GM12878 (cell line): ENCODE data around the gene CAPN10. TPM values are rescaled to one million over a fixed set of nuclear protein-coding genes. Genes with fewer than 3 reads are reported as not detected.

Experiments
- ATAC-seq: fragments of 200-7000 bp; cut with Tn5 transposase; 3 replicates; pipeline ENCODE4 v1.9.1; 2020; ENCODE audit warnings: mild to moderate bottlenecking, moderate library complexity
- BruUV-seq: library from RNA; stranded (reverse); fragments of 400-500 nt; replicated peaks from 2 replicates; lab custom pipeline; 2021; lab: Mats Ljungman, UMichigan
- CTCF ChIA-PET: fragments of 300-600 bp; sonication (Branson Sonifier 250); formaldehyde crosslinking; extraction: SDS; loops from one replicate; lab custom pipeline; 2021; ENCODE audit warnings: inconsistent platforms; lab: Yijun Ruan, JAX
- POLR2A ChIA-PET: fragments of 350-600 bp; formaldehyde crosslinking; extraction: SDS; loops from one replicate; lab custom pipeline; 2021; ENCODE audit warnings: inconsistent platforms; lab: Charles Lee
- RAD21 ChIA-PET: fragments of 300-600 bp; sonication (Branson Sonifier 250); formaldehyde crosslinking; loops from one replicate; lab custom pipeline; 2023; ENCODE audit warnings: antibody characterized with exemption; ENCODE audit not compliant: unreplicated experiment; lab: Charles Lee
- SMC1A ChIA-PET: fragments of 300-600 bp; sonication (Branson Sonifier 250); formaldehyde crosslinking; loops from one replicate; lab custom pipeline; 2023; ENCODE audit not compliant: unreplicated experiment, uncharacterized antibody; lab: Charles Lee
- DNase-seq: peaks from one replicate; pipeline ENCODE4 v3.0.0-alpha.2; 2011; ENCODE audit warnings: low read depth, low spot score
- FAIRE-seq: peaks from 3 replicates; lab custom pipeline; 2011; peaks lifted over from hg19 to GRCh38; lab: Jason Lieb, UNC
- H2AFZ ChIP-seq: 2 replicates; pipeline ENCODE4 v1.6.0; 2011; ENCODE audit warnings: low read depth, low read length, control low read depth; ENCODE audit not compliant: control insufficient read depth
- H3K27ac ChIP-seq: 2 replicates; pipeline ENCODE4 v1.5.1; 2011; ENCODE audit warnings: control low read depth; ENCODE audit not compliant: control insufficient read depth, insufficient read depth
- H3K27me3 ChIP-seq, 2 experiments: replicated peaks in 1 of 2; 2 replicates each; pipeline versions ENCODE4 v1.6.0 to v1.6.1; 2011; ENCODE audit warnings: low read length in 1 of 2; ENCODE audit not compliant: control insufficient read depth in 2 of 2, insufficient read depth in 2 of 2
- H3K36me3 ChIP-seq, 2 experiments: 2 replicates each; pipeline ENCODE4 v1.5.1; 2011; ENCODE audit warnings: low read length in 1 of 2; ENCODE audit not compliant: control insufficient read depth in 2 of 2, insufficient read depth in 2 of 2
- H3K4me1 ChIP-seq: 2 replicates; pipeline ENCODE4 v1.6.1; 2011; ENCODE audit warnings: mild to moderate bottlenecking, low read length, moderate library complexity, mixed read lengths; ENCODE audit not compliant: control insufficient read depth, insufficient read depth
- H3K4me2 ChIP-seq: 2 replicates; pipeline ENCODE4 v1.6.0; 2011; ENCODE audit warnings: control low read depth; ENCODE audit not compliant: control insufficient read depth, insufficient read depth
- H3K4me3 ChIP-seq: fragments of 200-600 bp; sonication (generic); 2 replicates; pipeline ENCODE4 v1.5.1; 2016
- H3K79me2 ChIP-seq: 2 replicates; pipeline ENCODE4 v1.6.0; 2011; ENCODE audit warnings: low read length; ENCODE audit not compliant: control insufficient read depth, insufficient read depth
- H3K9ac ChIP-seq: 2 replicates; pipeline ENCODE4 v1.8.0; 2011; ENCODE audit warnings: low read length, control low read depth, mixed read lengths; ENCODE audit not compliant: control insufficient read depth, insufficient read depth
- H3K9me3 ChIP-seq: replicated peaks from 3 replicates; pipeline ENCODE4 v1.5.1; 2011; ENCODE audit warnings: mild to moderate bottlenecking, low read length; ENCODE audit not compliant: control insufficient read depth, insufficient read depth
- H4K20me1 ChIP-seq: 2 replicates; pipeline ENCODE4 v1.6.0; 2011; ENCODE audit not compliant: control insufficient read depth, insufficient read depth
- BRCA1 ChIP-seq: IDR thresholded peaks from 2 replicates; pipeline ENCODE4 v1.6.1; 2011; ENCODE audit warnings: low read depth, low read length, improper control_type of control experiment
- EED ChIP-seq: sonication (generic); IDR thresholded peaks from 2 replicates; pipeline ENCODE4 v1.6.1; 2016; ENCODE audit warnings: antibody characterized with exemption, low read depth
- KLF5 ChIP-seq: fragments of 450-650 bp; IDR thresholded peaks from 2 replicates; pipeline ENCODE4 v1.6.1; 2014; ENCODE audit warnings: mild to moderate bottlenecking; ENCODE audit not compliant: partially characterized antibody
- MAX ChIP-seq: IDR thresholded peaks from 2 replicates; pipeline ENCODE4 v1.6.1; 2012; ENCODE audit warnings: low read depth, low read length, improper control_type of control experiment
- MTA3 ChIP-seq: IDR thresholded peaks from 2 replicates; pipeline ENCODE4 v1.6.1; 2012; ENCODE audit warnings: low read length, inconsistent platforms, borderline replicate concordance
- NFXL1 ChIP-seq: fragments of 450-650 bp; IDR thresholded peaks from 2 replicates; pipeline ENCODE4 v1.6.1; 2017; ENCODE audit warnings: antibody characterized with exemption, mild to moderate bottlenecking, borderline replicate concordance
- PML ChIP-seq: IDR thresholded peaks from 2 replicates; pipeline ENCODE4 v1.6.1; 2012; ENCODE audit warnings: low read length, inconsistent platforms
- SPI1 ChIP-seq: IDR thresholded peaks from 2 replicates; pipeline ENCODE4 v1.6.1; 2011; ENCODE audit warnings: low read depth, mild to moderate bottlenecking, low read length, moderate library complexity, borderline replicate concordance; ENCODE audit not compliant: insufficient read depth
- YBX1 ChIP-seq: fragments of 450-650 bp; IDR thresholded peaks from 2 replicates; pipeline ENCODE4 v1.6.1; 2016; ENCODE audit warnings: antibody characterized with exemption
- ZNF217 ChIP-seq: fragments of 450-650 bp; IDR thresholded peaks from 2 replicates; pipeline ENCODE4 v1.6.1; 2017; ENCODE audit warnings: antibody characterized with exemption, mild to moderate bottlenecking
- WGBS: methylation state at CpG from one replicate; pipeline ENCODE4 v1.1.6; 2016; ENCODE audit warnings: low lambda C conversion rate; ENCODE audit not compliant: insufficient replicate concordance, insufficient coverage; ENCODE audit errors: missing lambda C conversion rate; 5-methylcytosine and 5-hydroxymethylcytosine counted together
- in situ Hi-C: fragments of 300-500 bp; cut with MboI; formaldehyde crosslinking; loops from 9 replicates; pipeline ENCODE4 v1.14.3; 2018; ENCODE audit warnings: mixed read lengths
- intact Hi-C: fragments of 100-400 bp; cut with micrococcal nuclease; formaldehyde crosslinking; loops from one replicate; pipeline ENCODE4 v1.14.2; 2022; ENCODE audit not compliant: unreplicated experiment
- polyA plus RNA-seq, 11 experiments: library from polyadenylated mRNA; depleted of rRNA in 4 of 11; unstranded in 6 of 11; stranded (reverse) in 5 of 11; fragments of >200 nt; fragmentation: Nextera tagmentation in 4 of 11; fragmentation: Illumina TruSeq in 1 of 11; extraction: Ambion mirVana in 4 of 11; extraction: Trizol in 1 of 11; gene quantifications; 1 replicate in 1 of 11; 2 replicates in 10 of 11; pipeline versions ENCODE4 v1.2.1 to v1.2.3, GENCODE V29; 2011 to 2016; ENCODE audit warnings: inconsistent platforms in 2 of 11, missing spikeins in 2 of 11, low read depth in 1 of 11
- total RNA-seq, 4 experiments: library from RNA; depleted of rRNA in 3 of 4; stranded (reverse); fragments of >200 nt in 3 of 4; fragmentation: Illumina TruSeq in 1 of 4; extraction: Trizol in 1 of 4; gene quantifications; 2 replicates each; pipeline versions ENCODE4 v1.2.1 to v1.2.3, GENCODE V29; 2013 to 2021
- TF ChIP-seq, protein P1 (sequence below): IDR thresholded peaks from 2 replicates; pipeline ENCODE4 v1.6.1; 2012; ENCODE audit warnings: improper control_type of control experiment, low read depth, low read length; ENCODE audit not compliant: insufficient replicate concordance
- TF ChIP-seq, protein P2 (sequence below): fragments of 450-650 bp; conservative IDR thresholded peaks from 2 replicates; pipeline ENCODE4 v1.6.1; 2017; ENCODE audit warnings: mild to moderate bottlenecking, moderate library complexity

Gene CAPN10
- total and polyA plus RNA-seq, 10 of the 15 experiments (the other 5 are each of a cell fraction or from before 2014, with no cell fraction given): 0.37 to 40.6 (median 17.5) TPM

DNA sequence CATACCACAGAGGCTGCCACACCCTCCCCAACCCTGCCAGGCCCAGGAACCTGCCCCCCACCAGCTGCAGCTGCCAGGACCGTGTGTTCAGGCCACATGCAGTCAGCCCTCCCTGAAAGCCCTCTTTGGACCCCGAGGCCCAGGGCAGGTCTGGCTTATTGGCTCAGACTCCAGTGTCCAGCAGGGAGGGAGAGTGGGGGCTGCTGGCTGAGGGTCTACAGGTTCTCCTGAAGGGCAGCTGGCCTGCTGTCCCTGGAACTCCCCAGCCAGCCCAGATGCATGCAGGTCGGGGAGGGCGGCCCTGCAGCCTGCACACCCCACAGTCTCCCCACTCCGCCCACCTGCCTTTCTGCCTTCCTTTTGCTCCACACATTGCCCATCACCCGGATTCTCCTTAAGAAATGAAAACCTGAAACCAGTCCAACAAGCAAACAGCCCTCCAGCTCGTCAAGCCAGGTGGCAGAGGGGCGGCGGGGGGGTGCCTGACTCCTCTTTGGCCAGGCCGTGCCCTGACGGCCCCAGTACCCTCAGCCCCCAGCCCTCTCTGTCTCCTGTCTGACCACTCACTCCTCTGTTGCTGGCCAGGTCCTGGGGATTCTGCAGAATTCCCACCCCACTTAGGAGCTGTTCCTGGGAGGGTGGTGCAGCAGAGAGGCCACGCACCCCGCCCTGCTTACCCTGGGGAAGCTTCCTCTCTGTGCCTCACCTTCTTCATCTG lies 56.7 kb downstream of the CAPN10 start:
- Histone ChIP-seq H3K79me2 (no peaks in the 10 kb centered on the region), H3K27ac (no peak overlapping the region), H3K4me3 (no peak overlapping the region), H3K4me1 (no peaks in the 10 kb centered on the region), H3K4me2 (no peak overlapping the region), H3K36me3 (no peaks in the 10 kb centered on the region), H3K9ac (no peak overlapping the region), H4K20me1 (no peaks in the 10 kb centered on the region), H3K27me3 (no peaks in the 10 kb centered on the region; a peak in 1 of 4 replicates), H2AFZ (no peak overlapping the region), H3K9me3 (no peaks in the 10 kb centered on the region; the same call in 2 of the 3 replicates)
- 28% methylated on average over 13 of the region's 13 CpGs for WGBS
- ChIA-PET SMC1A (no interaction called here), POLR2A (no interaction called here), RAD21 (interaction anchor here (1.2 kb wide), 1 partner anchor 129 kb away, joined by 3 read pairs; no protein-coding TSS in a partner anchor), CTCF (no interaction called here)
- no peak for TF ChIP-seq KLF5
- no peak for TF ChIP-seq PML
- no peak for TF ChIP-seq SPI1
- no peak for TF ChIP-seq EED
- TF ChIP-seq, protein P1, sequence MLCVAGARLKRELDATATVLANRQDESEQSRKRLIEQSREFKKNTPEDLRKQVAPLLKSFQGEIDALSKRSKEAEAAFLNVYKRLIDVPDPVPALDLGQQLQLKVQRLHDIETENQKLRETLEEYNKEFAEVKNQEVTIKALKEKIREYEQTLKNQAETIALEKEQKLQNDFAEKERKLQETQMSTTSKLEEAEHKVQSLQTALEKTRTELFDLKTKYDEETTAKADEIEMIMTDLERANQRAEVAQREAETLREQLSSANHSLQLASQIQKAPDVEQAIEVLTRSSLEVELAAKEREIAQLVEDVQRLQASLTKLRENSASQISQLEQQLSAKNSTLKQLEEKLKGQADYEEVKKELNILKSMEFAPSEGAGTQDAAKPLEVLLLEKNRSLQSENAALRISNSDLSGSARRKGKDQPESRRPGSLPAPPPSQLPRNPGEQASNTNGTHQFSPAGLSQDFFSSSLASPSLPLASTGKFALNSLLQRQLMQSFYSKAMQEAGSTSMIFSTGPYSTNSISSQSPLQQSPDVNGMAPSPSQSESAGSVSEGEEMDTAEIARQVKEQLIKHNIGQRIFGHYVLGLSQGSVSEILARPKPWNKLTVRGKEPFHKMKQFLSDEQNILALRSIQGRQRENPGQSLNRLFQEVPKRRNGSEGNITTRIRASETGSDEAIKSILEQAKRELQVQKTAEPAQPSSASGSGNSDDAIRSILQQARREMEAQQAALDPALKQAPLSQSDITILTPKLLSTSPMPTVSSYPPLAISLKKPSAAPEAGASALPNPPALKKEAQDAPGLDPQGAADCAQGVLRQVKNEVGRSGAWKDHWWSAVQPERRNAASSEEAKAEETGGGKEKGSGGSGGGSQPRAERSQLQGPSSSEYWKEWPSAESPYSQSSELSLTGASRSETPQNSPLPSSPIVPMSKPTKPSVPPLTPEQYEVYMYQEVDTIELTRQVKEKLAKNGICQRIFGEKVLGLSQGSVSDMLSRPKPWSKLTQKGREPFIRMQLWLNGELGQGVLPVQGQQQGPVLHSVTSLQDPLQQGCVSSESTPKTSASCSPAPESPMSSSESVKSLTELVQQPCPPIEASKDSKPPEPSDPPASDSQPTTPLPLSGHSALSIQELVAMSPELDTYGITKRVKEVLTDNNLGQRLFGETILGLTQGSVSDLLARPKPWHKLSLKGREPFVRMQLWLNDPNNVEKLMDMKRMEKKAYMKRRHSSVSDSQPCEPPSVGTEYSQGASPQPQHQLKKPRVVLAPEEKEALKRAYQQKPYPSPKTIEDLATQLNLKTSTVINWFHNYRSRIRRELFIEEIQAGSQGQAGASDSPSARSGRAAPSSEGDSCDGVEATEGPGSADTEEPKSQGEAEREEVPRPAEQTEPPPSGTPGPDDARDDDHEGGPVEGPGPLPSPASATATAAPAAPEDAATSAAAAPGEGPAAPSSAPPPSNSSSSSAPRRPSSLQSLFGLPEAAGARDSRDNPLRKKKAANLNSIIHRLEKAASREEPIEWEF: no peak
- TF ChIP-seq, protein P2, sequence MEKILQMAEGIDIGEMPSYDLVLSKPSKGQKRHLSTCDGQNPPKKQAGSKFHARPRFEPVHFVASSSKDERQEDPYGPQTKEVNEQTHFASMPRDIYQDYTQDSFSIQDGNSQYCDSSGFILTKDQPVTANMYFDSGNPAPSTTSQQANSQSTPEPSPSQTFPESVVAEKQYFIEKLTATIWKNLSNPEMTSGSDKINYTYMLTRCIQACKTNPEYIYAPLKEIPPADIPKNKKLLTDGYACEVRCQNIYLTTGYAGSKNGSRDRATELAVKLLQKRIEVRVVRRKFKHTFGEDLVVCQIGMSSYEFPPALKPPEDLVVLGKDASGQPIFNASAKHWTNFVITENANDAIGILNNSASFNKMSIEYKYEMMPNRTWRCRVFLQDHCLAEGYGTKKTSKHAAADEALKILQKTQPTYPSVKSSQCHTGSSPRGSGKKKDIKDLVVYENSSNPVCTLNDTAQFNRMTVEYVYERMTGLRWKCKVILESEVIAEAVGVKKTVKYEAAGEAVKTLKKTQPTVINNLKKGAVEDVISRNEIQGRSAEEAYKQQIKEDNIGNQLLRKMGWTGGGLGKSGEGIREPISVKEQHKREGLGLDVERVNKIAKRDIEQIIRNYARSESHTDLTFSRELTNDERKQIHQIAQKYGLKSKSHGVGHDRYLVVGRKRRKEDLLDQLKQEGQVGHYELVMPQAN: no peak
- no peak for TF ChIP-seq MAX
- TF ChIP-seq ZNF217: no peak
- no peak for TF ChIP-seq MTA3
- no peak for TF ChIP-seq BRCA1
- TF ChIP-seq NFXL1: no peak
- TF ChIP-seq YBX1: no peak
- DNase-seq (no peak), FAIRE-seq (no peak), ATAC-seq (no peak)
- no TSS peak for BruUV-seq
- in situ Hi-C loops (no loop called here), intact Hi-C loops (no loop called here)
